IMR-90 (cell line): ENCODE results near the gene ASIC2.

Experiments used
- CEBPB ChIP-seq: IDR thresholded peaks from 2 replicates; pipeline ENCODE4 v1.6.1; 2012; ENCODE audit warnings: low read depth, low read length, improper control_type of control experiment
- CTCF ChIP-seq: conservative IDR thresholded peaks from 2 replicates; pipeline ENCODE4 v1.5.1; 2012; ENCODE audit warnings: mild to moderate bottlenecking, low read depth, low read length, improper control_type of control experiment
- FOS ChIP-seq: fragments of 150-350 bp; IDR thresholded peaks from 2 replicates; pipeline ENCODE4 v1.6.1; 2016; ENCODE audit warnings: low read depth, low read length
- MAFK ChIP-seq: IDR thresholded peaks from 2 replicates; pipeline ENCODE4 v1.6.1; 2012; ENCODE audit warnings: low read depth, low read length, improper control_type of control experiment
- POLR2A ChIP-seq: IDR thresholded peaks from 2 replicates; pipeline ENCODE4 v1.6.1; 2012; ENCODE audit warnings: mild to moderate bottlenecking, low read depth, low read length

GRCh38 chr17:33266611-33267010 is 26.5 kb downstream of the ASIC2 start:
- TF ChIP-seq CTCF (no peak), POLR2A (no peak), FOS (no peak), CEBPB (no peak), MAFK (no peak)
